Hematopoietic multipotent progenitor cell (in vitro differentiated cells): ENCODE measurements around the gene OR10P1. TPM values are rescaled to one million over a fixed set of nuclear protein-coding genes. Genes with fewer than 3 reads are reported as not detected.
A peak's percentile ranks its signal among the peaks of the same experiment; 100 is the strongest.
"Not testable (repeated sequence)": the region's sequence is repeated elsewhere in the genome, so short reads cannot be mapped to it uniquely, and the experiment has no call there.

ENCODE experiments used
- DNase-seq, 3 donors: peaks; one replicate each; pipeline ENCODE4 v3.0.0-alpha.2; 2011 to 2015; ENCODE audit warnings: low read depth in 2 of 3, low spot score in 2 of 3
- total RNA-seq: library from RNA; depleted of rRNA; stranded (reverse); fragments of >200 nt; gene quantifications from one replicate; pipeline ENCODE4 v1.2.3, GENCODE V29; 2012

Gene OR10P1
- total RNA-seq: not detected

- DNase-seq: no peak
Observed at GRCh38 chr12:55636853-55637252, at the start of gene OR10P1. OR10P1 (plus strand) TSS chr12:55636892; CDS start chr12:55636892, 0 bp downstream.

DNA sequence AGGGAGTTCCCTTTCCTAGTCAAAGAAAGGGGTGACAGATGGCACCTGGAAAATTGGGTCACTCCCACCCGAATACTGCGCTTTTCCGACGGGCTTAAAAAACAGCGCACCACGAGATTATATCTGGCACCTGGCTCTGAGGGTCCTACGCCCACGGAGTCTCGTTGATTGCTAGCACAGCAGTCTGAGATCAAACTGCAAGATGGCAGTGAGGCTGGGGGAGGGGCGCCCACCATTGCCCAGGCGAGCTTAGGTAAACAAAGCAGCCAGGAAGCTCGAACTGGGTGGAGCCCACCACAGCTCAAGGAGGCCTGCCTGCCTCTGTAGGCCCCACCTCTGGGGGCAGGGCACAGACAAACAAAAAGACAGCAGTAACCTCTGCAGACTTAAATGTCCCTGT lies 46.5 kb upstream of the OR10P1 start:
- not testable (repeated sequence) for DNase-seq

GRCh38 chr12:55607821-55608594 lies 28.7 kb upstream of the OR10P1 start:
- DNase-seq: no peak

- DNase-seq: no peak
Observed at GRCh38 chr12:55610598-55610997, 26.1 kb upstream of the OR10P1 start.

GRCh38 chr12:55612646-55613045 lies 24.0 kb upstream of the OR10P1 start:
- DNase-seq: no peak

DNA sequence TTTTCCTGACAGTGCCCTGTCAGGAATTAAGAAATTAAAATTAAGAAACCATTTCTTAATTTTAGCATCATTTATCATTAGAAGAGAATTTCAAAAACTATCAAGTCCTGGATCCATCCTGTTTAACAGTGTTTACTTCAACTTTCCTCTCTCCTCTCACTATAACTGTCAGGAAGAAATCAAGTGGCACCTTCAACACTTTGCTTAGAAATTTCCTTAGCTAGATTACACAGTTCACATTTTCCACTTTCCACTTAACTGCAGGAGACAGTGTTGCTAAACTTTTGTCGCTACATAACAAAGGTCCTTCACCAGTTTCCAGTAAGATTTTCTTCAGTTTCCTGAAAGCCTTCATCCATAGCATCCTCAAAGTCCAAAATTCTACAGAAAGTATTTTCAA lies 21.9 kb upstream of the OR10P1 start:
- DNase-seq: no peak

- peak; percentile 52 to 95 (median 84) for DNase-seq
Observed at GRCh38 chr12:55619354-55620138, 17.1 kb upstream of the OR10P1 start.

DNA sequence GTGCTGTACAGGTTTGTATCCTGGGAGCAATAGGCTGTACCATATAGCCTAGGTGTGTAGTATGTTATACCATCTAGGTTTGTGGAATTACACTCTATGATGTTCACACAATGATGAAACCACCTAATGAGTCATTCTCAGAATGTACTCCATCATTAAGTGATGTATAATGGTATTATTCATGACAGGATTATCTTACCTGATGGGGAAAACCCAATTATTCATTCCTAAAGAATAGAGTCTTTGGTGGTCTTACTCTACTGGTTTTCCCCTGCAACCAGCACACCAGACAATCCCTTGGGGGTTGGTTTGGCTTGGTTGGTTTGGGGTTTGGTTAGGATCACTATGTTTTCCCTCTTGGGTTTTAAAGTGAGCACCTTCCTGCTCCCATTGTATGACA lies 12.6 kb upstream of the OR10P1 start:
- DNase-seq: no peak

- no peak for DNase-seq
Observed at GRCh38 chr12:55626154-55626553, 10.5 kb upstream of the OR10P1 start.

GRCh38 chr12:55629058-55629841 lies 7.4 kb upstream of the OR10P1 start:
- no peak for DNase-seq

DNA sequence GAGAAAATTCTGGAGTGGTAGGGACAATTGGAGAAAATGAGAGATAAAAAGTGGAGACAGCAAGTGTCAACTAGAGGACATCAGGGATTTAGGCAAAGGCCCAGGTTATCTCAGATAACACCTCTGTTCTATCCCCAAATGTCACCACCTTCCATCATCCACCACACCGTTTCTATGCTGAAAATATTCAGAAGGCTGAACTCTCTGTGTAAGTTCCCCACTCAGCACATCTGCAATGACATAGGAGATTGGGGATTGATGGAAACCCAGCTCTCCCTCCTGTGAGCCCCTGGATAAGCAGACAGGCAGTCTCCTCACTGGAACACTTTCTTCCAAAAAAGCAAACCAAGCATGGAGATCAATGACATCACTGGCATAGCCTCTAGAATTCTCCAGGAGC lies 5.6 kb upstream of the OR10P1 start:
- DNase-seq: no peak

DNA sequence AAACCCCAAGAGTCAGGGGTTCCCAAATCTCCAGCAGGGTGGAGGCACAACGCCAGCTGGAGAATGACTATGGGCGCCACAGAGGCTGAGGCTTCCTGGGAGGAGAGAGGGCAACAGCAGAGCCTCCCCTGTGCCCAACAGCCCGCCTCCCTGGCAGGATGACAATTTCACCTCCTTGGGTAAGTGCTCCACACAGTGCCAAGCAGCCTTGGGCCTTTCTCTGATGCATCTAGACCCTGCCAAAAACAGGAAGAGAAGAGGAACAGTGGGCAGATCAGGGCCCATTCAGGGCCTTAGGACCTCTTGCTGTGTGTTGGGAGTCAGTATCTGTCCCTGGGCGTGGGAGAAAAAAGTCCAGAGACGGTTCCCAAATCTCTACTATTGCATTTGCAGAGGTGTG lies 5.0 kb upstream of the OR10P1 start:
- DNase-seq: no peak

GRCh38 chr12:55633151-55633550 lies 3.5 kb upstream of the OR10P1 start:
- DNase-seq: no peak

DNA sequence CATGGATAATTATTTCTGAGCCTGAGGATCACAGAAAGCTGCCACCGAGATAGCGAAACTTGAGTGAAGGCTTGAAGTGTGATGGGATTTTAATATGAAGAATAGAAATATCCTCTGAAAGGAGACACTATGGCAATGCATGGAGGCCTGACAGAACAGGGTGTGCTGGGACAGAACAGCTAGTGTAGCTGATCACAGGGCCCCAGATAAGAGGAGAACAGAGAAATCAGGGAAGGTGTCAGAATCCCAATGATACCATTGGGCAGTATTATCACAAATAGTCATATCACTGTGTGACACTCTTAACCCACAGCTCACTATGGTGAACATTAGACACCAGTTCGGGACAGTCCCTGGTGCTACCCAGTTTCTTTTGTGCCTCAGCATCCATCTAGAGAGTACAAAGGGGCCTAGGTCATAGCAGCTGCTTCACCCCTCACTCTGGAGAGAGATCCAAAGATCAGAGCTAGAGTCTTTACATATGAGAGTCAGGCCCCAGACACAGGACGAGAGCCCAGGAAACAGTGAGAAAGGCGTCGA lies 506 bp upstream of the OR10P1 start:
- no peak for DNase-seq

- DNase-seq: no peak
Observed at GRCh38 chr12:55637467-55637866, 775 bp downstream of the OR10P1 start.

DNA sequence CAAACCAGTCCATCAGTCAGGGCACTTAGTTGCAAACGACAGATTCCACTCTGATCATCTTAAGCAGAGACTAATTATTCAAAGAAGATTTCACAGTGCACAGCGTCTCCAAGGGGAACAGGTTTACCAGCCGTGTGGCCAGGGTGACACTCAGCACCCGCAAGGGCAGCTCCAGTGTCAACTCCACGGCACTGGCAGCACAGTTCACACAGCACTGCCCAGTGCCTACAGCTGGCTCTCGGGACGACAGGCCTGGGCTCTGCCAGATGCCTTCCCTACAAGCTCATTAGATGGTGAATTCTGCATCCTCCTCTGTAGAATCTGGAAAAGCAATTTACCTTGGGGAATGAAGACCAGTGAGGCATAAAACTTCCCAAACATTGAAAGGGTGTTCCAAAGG lies 4.9 kb downstream of the OR10P1 start:
- no peak for DNase-seq

- DNase-seq: peak in 1 of 3 donors; percentile 52
Observed at GRCh38 chr12:55642267-55642666, 5.6 kb downstream of the OR10P1 start.

- no peak for DNase-seq
Observed at GRCh38 chr12:55642669-55643068, 6.0 kb downstream of the OR10P1 start.

DNA sequence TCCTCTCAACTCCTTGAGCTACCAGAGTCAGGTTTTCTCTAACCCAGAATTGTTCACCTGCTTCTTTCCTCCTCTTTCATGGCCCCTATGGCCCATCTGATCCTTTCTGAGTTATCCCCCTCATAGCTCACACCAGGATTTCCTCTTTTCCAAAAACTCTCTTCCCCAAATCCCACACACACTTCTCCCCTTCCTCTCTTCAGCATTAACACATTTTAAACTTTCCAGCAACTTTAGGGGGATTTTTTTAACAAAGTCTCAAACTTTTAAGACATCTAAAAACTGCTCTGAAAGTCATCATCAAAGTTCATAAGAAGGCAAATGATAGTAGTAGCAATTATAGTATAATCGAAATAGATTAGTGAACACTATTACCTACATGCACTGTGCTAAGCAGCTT lies 7.9 kb downstream of the OR10P1 start:
- DNase-seq: no peak

GRCh38 chr12:55647027-55647426 lies 10.3 kb downstream of the OR10P1 start:
- DNase-seq: no peak
